Measurements from ENCODE around the gene C19orf67.
A peak's percentile ranks its signal among the peaks of the same experiment; 100 is the strongest.

Gene C19orf67

DNA sequence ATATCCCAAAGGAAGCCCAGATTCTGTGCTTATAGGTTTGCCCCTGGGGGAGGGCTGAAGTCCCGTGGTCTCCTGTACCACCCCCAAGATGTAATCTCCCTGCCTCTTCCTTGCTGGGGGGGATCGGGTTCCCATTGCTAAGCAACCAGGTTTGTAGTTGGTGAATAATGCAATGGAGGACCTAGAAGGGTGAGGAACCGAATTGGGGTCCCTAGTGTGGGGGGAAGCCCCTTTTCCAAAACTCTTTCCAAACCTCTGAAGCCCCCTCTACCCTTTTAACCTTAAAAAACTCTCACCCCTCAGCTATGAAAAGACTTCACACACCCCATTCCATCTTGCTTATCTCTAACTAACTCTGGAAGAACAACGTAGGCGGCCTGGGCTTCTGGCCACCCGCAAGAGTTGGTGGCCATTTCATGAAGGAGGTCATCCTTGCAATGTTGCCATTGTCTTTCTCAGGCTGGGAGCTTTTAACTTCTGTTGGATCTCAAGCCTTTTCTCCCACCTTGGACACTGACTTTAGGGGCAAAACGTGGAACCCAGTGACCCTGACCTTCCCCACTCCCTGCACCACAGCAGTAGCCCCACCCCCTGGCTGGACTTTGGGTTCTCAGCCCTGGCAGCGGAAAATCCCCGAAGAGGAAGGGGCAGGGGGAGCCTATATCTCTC is 24.4 kb downstream of the C19orf67 start:
- Histone ChIP-seq H3K27ac (replicated peaks) (no peak overlapping the region), H3K4me3 (replicated peaks; ENCODE audit: insufficient read depth, low read length) (no peak overlapping the region), H3K27me3 (ENCODE audit: insufficient read depth, poor library complexity, severe bottlenecking) (peaks cover 22% of the 10 kb centered on the region)
- no peak for DNase-seq (ENCODE audit: low read depth in 1 of 2, low spot score in 1 of 2)
- TF ChIP-seq, protein P1, sequence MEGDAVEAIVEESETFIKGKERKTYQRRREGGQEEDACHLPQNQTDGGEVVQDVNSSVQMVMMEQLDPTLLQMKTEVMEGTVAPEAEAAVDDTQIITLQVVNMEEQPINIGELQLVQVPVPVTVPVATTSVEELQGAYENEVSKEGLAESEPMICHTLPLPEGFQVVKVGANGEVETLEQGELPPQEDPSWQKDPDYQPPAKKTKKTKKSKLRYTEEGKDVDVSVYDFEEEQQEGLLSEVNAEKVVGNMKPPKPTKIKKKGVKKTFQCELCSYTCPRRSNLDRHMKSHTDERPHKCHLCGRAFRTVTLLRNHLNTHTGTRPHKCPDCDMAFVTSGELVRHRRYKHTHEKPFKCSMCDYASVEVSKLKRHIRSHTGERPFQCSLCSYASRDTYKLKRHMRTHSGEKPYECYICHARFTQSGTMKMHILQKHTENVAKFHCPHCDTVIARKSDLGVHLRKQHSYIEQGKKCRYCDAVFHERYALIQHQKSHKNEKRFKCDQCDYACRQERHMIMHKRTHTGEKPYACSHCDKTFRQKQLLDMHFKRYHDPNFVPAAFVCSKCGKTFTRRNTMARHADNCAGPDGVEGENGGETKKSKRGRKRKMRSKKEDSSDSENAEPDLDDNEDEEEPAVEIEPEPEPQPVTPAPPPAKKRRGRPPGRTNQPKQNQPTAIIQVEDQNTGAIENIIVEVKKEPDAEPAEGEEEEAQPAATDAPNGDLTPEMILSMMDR (IDR thresholded peaks at IDR 0.05; ENCODE audit: insufficient read depth, low read length): no peak
- TF ChIP-seq GABPA (IDR thresholded peaks at IDR 0.05; ENCODE audit: low read depth) (no peak), SPI1 (IDR thresholded peaks at IDR 0.05; ENCODE audit: borderline replicate concordance, low read depth) (no peak), POLR2AphosphoS5 (IDR thresholded peaks at IDR 0.05; ENCODE audit: low read depth) (no peak)
- TF ChIP-seq, protein P2, sequence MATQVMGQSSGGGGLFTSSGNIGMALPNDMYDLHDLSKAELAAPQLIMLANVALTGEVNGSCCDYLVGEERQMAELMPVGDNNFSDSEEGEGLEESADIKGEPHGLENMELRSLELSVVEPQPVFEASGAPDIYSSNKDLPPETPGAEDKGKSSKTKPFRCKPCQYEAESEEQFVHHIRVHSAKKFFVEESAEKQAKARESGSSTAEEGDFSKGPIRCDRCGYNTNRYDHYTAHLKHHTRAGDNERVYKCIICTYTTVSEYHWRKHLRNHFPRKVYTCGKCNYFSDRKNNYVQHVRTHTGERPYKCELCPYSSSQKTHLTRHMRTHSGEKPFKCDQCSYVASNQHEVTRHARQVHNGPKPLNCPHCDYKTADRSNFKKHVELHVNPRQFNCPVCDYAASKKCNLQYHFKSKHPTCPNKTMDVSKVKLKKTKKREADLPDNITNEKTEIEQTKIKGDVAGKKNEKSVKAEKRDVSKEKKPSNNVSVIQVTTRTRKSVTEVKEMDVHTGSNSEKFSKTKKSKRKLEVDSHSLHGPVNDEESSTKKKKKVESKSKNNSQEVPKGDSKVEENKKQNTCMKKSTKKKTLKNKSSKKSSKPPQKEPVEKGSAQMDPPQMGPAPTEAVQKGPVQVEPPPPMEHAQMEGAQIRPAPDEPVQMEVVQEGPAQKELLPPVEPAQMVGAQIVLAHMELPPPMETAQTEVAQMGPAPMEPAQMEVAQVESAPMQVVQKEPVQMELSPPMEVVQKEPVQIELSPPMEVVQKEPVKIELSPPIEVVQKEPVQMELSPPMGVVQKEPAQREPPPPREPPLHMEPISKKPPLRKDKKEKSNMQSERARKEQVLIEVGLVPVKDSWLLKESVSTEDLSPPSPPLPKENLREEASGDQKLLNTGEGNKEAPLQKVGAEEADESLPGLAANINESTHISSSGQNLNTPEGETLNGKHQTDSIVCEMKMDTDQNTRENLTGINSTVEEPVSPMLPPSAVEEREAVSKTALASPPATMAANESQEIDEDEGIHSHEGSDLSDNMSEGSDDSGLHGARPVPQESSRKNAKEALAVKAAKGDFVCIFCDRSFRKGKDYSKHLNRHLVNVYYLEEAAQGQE (IDR thresholded peaks at IDR 0.05; ENCODE audit: insufficient replicate concordance, low read depth): no peak

DNA sequence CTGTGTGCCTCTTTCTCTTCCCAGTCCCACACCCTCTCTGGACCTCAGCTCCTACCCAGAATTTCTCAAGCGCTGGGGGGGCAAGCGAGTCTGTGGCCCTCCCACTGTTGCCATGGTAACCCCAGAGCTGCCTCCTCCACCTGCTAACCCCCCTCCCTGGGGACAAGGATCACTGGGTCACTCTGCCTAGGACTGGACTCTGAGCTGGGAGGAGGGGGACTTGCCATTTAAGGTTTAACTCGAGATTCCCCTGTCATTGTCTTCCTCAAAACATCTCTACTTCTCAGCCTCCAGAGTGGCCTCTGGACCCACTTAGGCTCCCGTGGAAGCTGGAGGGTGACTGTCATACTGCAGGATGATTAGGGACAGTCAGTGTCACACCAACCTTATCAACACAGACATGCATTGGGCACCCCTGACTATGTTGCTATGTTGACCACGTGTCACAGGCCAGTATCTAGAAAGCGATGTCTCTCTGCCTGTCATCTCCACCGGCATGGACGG is 25.9 kb downstream of the C19orf67 start:
- no peak for DNase-seq (ENCODE audit: low read depth in 1 of 2, low spot score in 1 of 2)
- no peak for TF ChIP-seq POLR2AphosphoS5 (IDR thresholded peaks at IDR 0.05; ENCODE audit: low read depth)
- TF ChIP-seq SPI1 (IDR thresholded peaks at IDR 0.05; ENCODE audit: borderline replicate concordance, low read depth): no peak
- TF ChIP-seq, protein P2 (IDR thresholded peaks at IDR 0.05; ENCODE audit: insufficient replicate concordance, low read depth): no peak
- no peak for TF ChIP-seq GABPA (IDR thresholded peaks at IDR 0.05; ENCODE audit: low read depth)
- TF ChIP-seq, protein P1 (IDR thresholded peaks at IDR 0.05; ENCODE audit: insufficient read depth, low read length): no peak
- Histone ChIP-seq H3K27me3 (ENCODE audit: insufficient read depth, poor library complexity, severe bottlenecking) (peaks cover 26% of the 10 kb centered on the region), H3K27ac (replicated peaks) (no peak overlapping the region), H3K4me3 (replicated peaks; ENCODE audit: insufficient read depth, low read length) (no peak overlapping the region)

DNA sequence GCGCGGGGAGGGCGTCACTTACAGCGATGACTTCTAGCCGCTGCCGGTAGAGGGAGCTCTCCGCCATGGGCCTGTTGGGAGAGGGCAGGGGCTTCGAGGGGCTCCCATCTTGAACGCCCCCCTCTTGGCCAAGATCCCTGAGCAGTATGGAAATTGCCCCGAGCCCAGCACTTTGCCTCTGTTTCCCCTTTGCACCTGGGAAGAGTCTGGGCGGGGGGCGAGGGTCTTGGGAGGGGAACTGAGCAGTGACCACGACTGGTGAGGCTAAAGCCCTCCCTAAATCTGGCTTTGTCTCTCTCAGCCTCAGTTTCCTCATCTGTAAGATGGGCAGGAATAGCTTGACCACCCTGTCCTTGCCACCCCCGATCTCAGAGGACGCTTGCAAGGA is 26.5 kb downstream of the C19orf67 start:
- no peak for DNase-seq (ENCODE audit: low read depth in 1 of 2, low spot score in 1 of 2)
- TF ChIP-seq, protein P2 (IDR thresholded peaks at IDR 0.05; ENCODE audit: insufficient replicate concordance, low read depth): no peak
- TF ChIP-seq, protein P1 (IDR thresholded peaks at IDR 0.05; ENCODE audit: insufficient read depth, low read length): peak; percentile 67
- peaks cover 26% of the 10 kb centered on the region for H3K27me3 ChIP-seq (ENCODE audit: insufficient read depth, poor library complexity, severe bottlenecking)
- no peak overlapping the region for H3K4me3 ChIP-seq (replicated peaks; ENCODE audit: insufficient read depth, low read length)
- H3K27ac ChIP-seq (replicated peaks): no peak overlapping the region
